ENCODE measurements around the gene ZNF853.
A peak's percentile ranks its signal among the peaks of the same experiment; 100 is the strongest.

DNA sequence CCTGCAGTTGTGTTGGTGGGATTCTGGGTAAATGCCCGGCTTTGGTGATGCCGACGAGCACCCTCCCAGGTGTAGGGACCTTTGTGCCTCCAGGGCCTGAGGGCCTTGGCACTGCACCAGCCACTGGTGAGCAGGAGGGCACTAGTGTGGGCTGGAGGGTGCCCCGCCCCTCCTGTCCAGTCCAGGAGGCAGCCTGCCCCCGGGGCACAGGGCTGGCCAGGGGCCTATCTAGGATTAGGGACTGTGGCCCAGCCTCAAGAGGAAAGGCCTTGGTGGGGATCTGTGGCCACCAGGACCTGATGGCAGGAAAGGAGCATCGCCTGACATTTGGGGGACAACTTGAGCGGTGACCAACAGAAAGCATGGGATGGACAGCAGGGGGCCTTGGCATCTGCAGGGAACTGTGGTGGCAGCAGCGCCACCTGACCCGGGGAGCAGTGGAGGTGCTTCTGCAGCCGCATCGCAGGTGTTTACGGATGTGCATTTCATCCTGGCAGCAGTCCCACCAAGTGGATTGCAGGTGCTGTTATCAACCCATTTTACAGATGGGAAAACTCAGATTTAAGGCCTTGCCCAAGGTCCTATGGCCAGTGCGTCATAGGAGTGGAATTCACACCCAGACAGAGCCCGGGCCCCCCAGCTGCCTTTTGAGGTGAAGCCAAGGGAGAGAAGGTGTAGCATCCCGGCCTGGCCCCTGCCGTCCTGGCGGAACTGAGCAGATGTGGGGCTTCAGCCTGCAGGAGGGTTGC is 32.8 kb downstream of the ZNF853 start:
- TF ChIP-seq, protein P1, sequence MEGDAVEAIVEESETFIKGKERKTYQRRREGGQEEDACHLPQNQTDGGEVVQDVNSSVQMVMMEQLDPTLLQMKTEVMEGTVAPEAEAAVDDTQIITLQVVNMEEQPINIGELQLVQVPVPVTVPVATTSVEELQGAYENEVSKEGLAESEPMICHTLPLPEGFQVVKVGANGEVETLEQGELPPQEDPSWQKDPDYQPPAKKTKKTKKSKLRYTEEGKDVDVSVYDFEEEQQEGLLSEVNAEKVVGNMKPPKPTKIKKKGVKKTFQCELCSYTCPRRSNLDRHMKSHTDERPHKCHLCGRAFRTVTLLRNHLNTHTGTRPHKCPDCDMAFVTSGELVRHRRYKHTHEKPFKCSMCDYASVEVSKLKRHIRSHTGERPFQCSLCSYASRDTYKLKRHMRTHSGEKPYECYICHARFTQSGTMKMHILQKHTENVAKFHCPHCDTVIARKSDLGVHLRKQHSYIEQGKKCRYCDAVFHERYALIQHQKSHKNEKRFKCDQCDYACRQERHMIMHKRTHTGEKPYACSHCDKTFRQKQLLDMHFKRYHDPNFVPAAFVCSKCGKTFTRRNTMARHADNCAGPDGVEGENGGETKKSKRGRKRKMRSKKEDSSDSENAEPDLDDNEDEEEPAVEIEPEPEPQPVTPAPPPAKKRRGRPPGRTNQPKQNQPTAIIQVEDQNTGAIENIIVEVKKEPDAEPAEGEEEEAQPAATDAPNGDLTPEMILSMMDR (IDR thresholded peaks at IDR 0.05 in 8 of 11, conservative IDR thresholded peaks at IDR 0.05 in 3 of 11) = no peak
- TF ChIP-seq POLR2A (IDR thresholded peaks at IDR 0.05) (no peak), POLR2AphosphoS5 (IDR thresholded peaks at IDR 0.05) (peak in 1 of 3 donors; percentile 7)

Data from spleen (tissue), 7 donors.